GM19099 (cell line): Measurements from ENCODE around the gene GRAMD4.

Experiments
- POLR2A ChIP-seq: IDR thresholded peaks from 3 replicates; pipeline ENCODE4 v1.6.1; 2011; ENCODE audit warnings: low read depth; ENCODE audit not compliant: insufficient read length; ENCODE audit errors: extremely low read depth

The GRAMD4 gene

GRCh38 chr22:46579751-46580449 lies 40.3 kb upstream of the GRAMD4 start:
- TF ChIP-seq POLR2A: no peak

- no peak for TF ChIP-seq POLR2A
These were observed 39.1 kb upstream of the GRAMD4 start for GRCh38 chr22:46580940-46581537.

GRCh38 chr22:46581538-46582244 lies 38.5 kb upstream of the GRAMD4 start:
- TF ChIP-seq POLR2A: no peak

- no peak for TF ChIP-seq POLR2A
These were observed 37.8 kb upstream of the GRAMD4 start for GRCh38 chr22:46582281-46582933.

GRCh38 chr22:46583571-46583970 lies 36.6 kb upstream of the GRAMD4 start:
- no peak for TF ChIP-seq POLR2A

- TF ChIP-seq POLR2A: no peak
These were observed 35.9 kb upstream of the GRAMD4 start for GRCh38 chr22:46584081-46584921.

- no peak for TF ChIP-seq POLR2A
These were observed 34.7 kb upstream of the GRAMD4 start for GRCh38 chr22:46585340-46586122.

GRCh38 chr22:46586123-46586519 lies 34.1 kb upstream of the GRAMD4 start:
- no peak for TF ChIP-seq POLR2A

- no peak for TF ChIP-seq POLR2A
These were observed 33.6 kb upstream of the GRAMD4 start for GRCh38 chr22:46586531-46587011.

GRCh38 chr22:46587061-46587460 lies 33.1 kb upstream of the GRAMD4 start:
- peak; percentile 17 for TF ChIP-seq POLR2A

- peak; percentile 35 for TF ChIP-seq POLR2A
These were observed 32.5 kb upstream of the GRAMD4 start for GRCh38 chr22:46587492-46588278.

GRCh38 chr22:46588279-46589140 lies 31.7 kb upstream of the GRAMD4 start:
- TF ChIP-seq POLR2A: no peak
